HEK293 (cell line): ENCODE results near the gene CAMK2N1.
A peak's percentile ranks its signal among the peaks of the same experiment; 100 is the strongest.

Source experiments
- BCL11A ChIP-seq: fragments of 450-650 bp; formaldehyde crosslinking; IDR thresholded peaks from 2 replicates; pipeline ENCODE4 v1.5.1; 2016; ENCODE audit warnings: low read depth, missing biosample characterization, missing genetic modification characterization
- GLIS2 ChIP-seq: fragments of 450-650 bp; formaldehyde crosslinking; IDR thresholded peaks from 2 replicates; pipeline ENCODE4 v1.5.1; 2016; ENCODE audit warnings: missing biosample characterization, missing genetic modification characterization
- HOXD13 ChIP-seq: sonication (generic); formaldehyde crosslinking; IDR thresholded peaks from 2 replicates; pipeline ENCODE4 v1.8.0; 2022; ENCODE audit warnings: missing genetic modification reagents, borderline replicate concordance
- KLF1 ChIP-seq: fragments of 450-650 bp; formaldehyde crosslinking; IDR thresholded peaks from 2 replicates; pipeline ENCODE4 v1.5.1; 2016; ENCODE audit warnings: missing biosample characterization, missing genetic modification characterization
- KLF16 ChIP-seq: fragments of 450-650 bp; formaldehyde crosslinking; IDR thresholded peaks from 2 replicates; pipeline ENCODE4 v1.5.1; 2017; ENCODE audit warnings: missing biosample characterization, missing genetic modification characterization
- REPIN1 ChIP-seq: fragments of 450-650 bp; formaldehyde crosslinking; IDR thresholded peaks from 2 replicates; pipeline ENCODE4 v1.5.1; 2017; ENCODE audit warnings: missing biosample characterization, missing genetic modification characterization, low read depth
- SP3 ChIP-seq: fragments of 450-650 bp; formaldehyde crosslinking; IDR thresholded peaks from 2 replicates; pipeline ENCODE4 v1.5.1; 2016; ENCODE audit warnings: missing biosample characterization, missing genetic modification characterization
- SP7 ChIP-seq: fragments of 450-650 bp; formaldehyde crosslinking; IDR thresholded peaks from 2 replicates; pipeline ENCODE4 v1.5.1; 2016; ENCODE audit warnings: missing biosample characterization, missing genetic modification characterization
- ZFP69B ChIP-seq: fragments of 450-650 bp; formaldehyde crosslinking; IDR thresholded peaks from 2 replicates; pipeline ENCODE4 v1.5.1; 2016; ENCODE audit warnings: missing biosample characterization, missing genetic modification characterization
- ZNF19 ChIP-seq: fragments of 450-650 bp; formaldehyde crosslinking; IDR thresholded peaks from 2 replicates; pipeline ENCODE4; 2016; ENCODE audit warnings: missing biosample characterization, missing genetic modification characterization, low read depth
- ZNF558 ChIP-seq: fragments of 450-650 bp; formaldehyde crosslinking; IDR thresholded peaks from 2 replicates; pipeline ENCODE4 v1.5.1; 2016; ENCODE audit warnings: missing biosample characterization, missing genetic modification characterization
- ZNF600 ChIP-seq: fragments of 450-650 bp; formaldehyde crosslinking; IDR thresholded peaks from 2 replicates; pipeline ENCODE4 v1.5.1; 2016; ENCODE audit warnings: missing biosample characterization, missing genetic modification characterization
- ZNF629 ChIP-seq: fragments of 450-650 bp; formaldehyde crosslinking; IDR thresholded peaks from 2 replicates; pipeline ENCODE4 v1.5.1; 2017; ENCODE audit warnings: missing biosample characterization, missing genetic modification characterization
- ZNF664 ChIP-seq: fragments of 450-650 bp; formaldehyde crosslinking; IDR thresholded peaks from 2 replicates; pipeline ENCODE4 v1.5.1; 2016; ENCODE audit warnings: missing biosample characterization, missing genetic modification characterization
- ZSCAN23 ChIP-seq: fragments of 450-650 bp; formaldehyde crosslinking; IDR thresholded peaks from 2 replicates; pipeline ENCODE4 v1.5.1; 2016; ENCODE audit warnings: missing biosample characterization, missing genetic modification characterization
- ZXDB ChIP-seq: fragments of 450-650 bp; formaldehyde crosslinking; IDR thresholded peaks from 2 replicates; pipeline ENCODE4 v1.5.1; 2016; ENCODE audit warnings: missing biosample characterization, missing genetic modification characterization
- TF ChIP-seq, protein P1 (sequence below): fragments of 450-650 bp; formaldehyde crosslinking; conservative IDR thresholded peaks from 2 replicates; pipeline ENCODE4 v1.5.1; 2016; ENCODE audit warnings: low read depth, missing biosample characterization, missing genetic modification characterization
- TF ChIP-seq, protein P2 (sequence below): fragments of 450-650 bp; formaldehyde crosslinking; IDR thresholded peaks from 2 replicates; pipeline ENCODE4 v1.5.1; 2016; ENCODE audit warnings: missing biosample characterization, missing genetic modification characterization
- TF ChIP-seq, protein P3 (sequence below): fragments of 450-650 bp; formaldehyde crosslinking; IDR thresholded peaks from 2 replicates; pipeline ENCODE4 v1.5.1; 2016; ENCODE audit warnings: missing biosample characterization, missing genetic modification characterization
- TF ChIP-seq, protein P4 (sequence below): fragments of 450-650 bp; formaldehyde crosslinking; conservative IDR thresholded peaks from 2 replicates; pipeline ENCODE4 v1.5.1; 2016; ENCODE audit warnings: low read depth, missing biosample characterization, missing genetic modification characterization
- TF ChIP-seq, protein P5 (sequence below): sonication (generic); formaldehyde crosslinking; IDR thresholded peaks from 2 replicates; pipeline ENCODE4 v1.8.1; 2022; ENCODE audit warnings: mild to moderate bottlenecking, moderate library complexity, missing genetic modification reagents
- TF ChIP-seq, protein P6 (sequence below): fragments of 450-650 bp; IDR thresholded peaks from 2 replicates; pipeline ENCODE4 v1.5.1; 2018; ENCODE audit warnings: missing biosample characterization, mild to moderate bottlenecking, missing genetic modification characterization
- TF ChIP-seq, protein P7 (sequence below): fragments of 450-650 bp; formaldehyde crosslinking; optimal IDR thresholded peaks from 2 replicates; pipeline ENCODE3; 2016; ENCODE audit warnings: missing biosample characterization, mild to moderate bottlenecking, missing genetic modification characterization

The CAMK2N1 gene

DNA sequence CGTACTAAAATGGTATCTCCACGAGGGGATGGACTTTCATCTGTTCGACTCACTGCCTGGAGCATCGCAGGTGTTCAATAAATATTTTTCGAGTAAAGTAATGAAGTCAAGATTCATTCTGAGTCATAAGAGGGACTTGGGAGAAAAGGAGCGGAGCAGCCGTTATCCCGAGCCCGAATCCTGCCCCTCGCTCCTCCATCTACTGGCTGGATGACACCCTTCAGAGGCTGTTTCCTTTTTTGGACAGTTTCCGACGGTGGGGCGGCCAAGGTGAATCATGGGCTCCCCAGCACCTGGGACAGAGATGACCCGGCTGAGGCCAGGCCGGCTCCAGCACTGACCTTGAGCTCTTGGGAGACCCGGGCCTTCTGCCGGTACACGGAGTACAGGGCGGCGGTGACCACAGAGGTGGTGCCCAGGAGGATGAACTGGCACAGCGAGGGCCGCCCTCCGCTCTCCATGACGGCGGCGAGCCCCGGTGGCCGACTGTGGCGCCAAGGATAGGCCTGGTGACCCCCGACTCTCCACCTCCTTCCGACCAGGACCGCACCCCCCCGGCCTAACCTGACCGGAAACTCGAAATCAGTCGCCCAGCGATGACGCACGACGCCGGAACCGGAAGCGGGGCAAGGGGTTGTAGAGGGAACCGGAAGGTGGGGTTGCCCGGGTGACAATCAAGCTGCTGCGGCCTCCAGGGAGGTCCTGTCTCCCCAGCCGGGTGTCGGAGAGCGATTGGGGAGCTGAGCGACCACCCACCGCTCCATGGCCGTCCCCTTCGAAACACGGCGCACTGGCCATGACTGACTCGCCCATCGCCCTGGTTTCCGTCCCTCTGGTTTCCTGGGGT lies 21.8 kb upstream of the CAMK2N1 start, which contains the start of gene MUL1 (continued):
- TF ChIP-seq, protein P1, sequence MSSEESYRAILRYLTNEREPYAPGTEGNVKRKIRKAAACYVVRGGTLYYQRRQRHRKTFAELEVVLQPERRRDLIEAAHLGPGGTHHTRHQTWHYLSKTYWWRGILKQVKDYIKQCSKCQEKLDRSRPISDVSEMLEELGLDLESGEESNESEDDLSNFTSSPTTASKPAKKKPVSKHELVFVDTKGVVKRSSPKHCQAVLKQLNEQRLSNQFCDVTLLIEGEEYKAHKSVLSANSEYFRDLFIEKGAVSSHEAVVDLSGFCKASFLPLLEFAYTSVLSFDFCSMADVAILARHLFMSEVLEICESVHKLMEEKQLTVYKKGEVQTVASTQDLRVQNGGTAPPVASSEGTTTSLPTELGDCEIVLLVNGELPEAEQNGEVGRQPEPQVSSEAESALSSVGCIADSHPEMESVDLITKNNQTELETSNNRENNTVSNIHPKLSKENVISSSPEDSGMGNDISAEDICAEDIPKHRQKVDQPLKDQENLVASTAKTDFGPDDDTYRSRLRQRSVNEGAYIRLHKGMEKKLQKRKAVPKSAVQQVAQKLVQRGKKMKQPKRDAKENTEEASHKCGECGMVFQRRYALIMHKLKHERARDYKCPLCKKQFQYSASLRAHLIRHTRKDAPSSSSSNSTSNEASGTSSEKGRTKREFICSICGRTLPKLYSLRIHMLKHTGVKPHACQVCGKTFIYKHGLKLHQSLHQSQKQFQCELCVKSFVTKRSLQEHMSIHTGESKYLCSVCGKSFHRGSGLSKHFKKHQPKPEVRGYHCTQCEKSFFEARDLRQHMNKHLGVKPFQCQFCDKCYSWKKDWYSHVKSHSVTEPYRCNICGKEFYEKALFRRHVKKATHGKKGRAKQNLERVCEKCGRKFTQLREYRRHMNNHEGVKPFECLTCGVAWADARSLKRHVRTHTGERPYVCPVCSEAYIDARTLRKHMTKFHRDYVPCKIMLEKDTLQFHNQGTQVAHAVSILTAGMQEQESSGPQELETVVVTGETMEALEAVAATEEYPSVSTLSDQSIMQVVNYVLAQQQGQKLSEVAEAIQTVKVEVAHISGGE (tag by site-specific recombination): peak; percentile 96
- no peak for TF ChIP-seq ZNF558 (tag by site-specific recombination)
- TF ChIP-seq ZNF664 (tag by site-specific recombination): no peak
- 0 out of 2 replicates have a peak, but pooled peaks have one; percentile 63 for TF ChIP-seq HOXD13 (CRISPR knock-in tag)
- no peak for TF ChIP-seq ZFP69B
- peak; percentile 94; the same call in 1 of the 2 replicates for TF ChIP-seq BCL11A (tag by site-specific recombination)
- no peak for TF ChIP-seq REPIN1 (tag by site-specific recombination)
- no peak for TF ChIP-seq ZNF600 (tag by site-specific recombination)
- peak; percentile 85 for TF ChIP-seq ZXDB (tag by site-specific recombination)
- TF ChIP-seq ZNF19: no peak
- peak; percentile 85 for TF ChIP-seq GLIS2 (tag by site-specific recombination)
- TF ChIP-seq, protein P2, sequence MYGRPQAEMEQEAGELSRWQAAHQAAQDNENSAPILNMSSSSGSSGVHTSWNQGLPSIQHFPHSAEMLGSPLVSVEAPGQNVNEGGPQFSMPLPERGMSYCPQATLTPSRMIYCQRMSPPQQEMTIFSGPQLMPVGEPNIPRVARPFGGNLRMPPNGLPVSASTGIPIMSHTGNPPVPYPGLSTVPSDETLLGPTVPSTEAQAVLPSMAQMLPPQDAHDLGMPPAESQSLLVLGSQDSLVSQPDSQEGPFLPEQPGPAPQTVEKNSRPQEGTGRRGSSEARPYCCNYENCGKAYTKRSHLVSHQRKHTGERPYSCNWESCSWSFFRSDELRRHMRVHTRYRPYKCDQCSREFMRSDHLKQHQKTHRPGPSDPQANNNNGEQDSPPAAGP: 0 out of 2 replicates have a peak, but pooled peaks have one; percentile 53
- peak; percentile 93 for TF ChIP-seq ZNF629 (tag by site-specific recombination)
- TF ChIP-seq KLF1 (tag by site-specific recombination): peak; percentile 40; the same call in 1 of the 2 replicates
- TF ChIP-seq KLF16: peak; percentile 73
- TF ChIP-seq, protein P3, sequence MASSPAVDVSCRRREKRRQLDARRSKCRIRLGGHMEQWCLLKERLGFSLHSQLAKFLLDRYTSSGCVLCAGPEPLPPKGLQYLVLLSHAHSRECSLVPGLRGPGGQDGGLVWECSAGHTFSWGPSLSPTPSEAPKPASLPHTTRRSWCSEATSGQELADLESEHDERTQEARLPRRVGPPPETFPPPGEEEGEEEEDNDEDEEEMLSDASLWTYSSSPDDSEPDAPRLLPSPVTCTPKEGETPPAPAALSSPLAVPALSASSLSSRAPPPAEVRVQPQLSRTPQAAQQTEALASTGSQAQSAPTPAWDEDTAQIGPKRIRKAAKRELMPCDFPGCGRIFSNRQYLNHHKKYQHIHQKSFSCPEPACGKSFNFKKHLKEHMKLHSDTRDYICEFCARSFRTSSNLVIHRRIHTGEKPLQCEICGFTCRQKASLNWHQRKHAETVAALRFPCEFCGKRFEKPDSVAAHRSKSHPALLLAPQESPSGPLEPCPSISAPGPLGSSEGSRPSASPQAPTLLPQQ (tag by site-specific recombination): peak; percentile 59
- TF ChIP-seq, protein P4, sequence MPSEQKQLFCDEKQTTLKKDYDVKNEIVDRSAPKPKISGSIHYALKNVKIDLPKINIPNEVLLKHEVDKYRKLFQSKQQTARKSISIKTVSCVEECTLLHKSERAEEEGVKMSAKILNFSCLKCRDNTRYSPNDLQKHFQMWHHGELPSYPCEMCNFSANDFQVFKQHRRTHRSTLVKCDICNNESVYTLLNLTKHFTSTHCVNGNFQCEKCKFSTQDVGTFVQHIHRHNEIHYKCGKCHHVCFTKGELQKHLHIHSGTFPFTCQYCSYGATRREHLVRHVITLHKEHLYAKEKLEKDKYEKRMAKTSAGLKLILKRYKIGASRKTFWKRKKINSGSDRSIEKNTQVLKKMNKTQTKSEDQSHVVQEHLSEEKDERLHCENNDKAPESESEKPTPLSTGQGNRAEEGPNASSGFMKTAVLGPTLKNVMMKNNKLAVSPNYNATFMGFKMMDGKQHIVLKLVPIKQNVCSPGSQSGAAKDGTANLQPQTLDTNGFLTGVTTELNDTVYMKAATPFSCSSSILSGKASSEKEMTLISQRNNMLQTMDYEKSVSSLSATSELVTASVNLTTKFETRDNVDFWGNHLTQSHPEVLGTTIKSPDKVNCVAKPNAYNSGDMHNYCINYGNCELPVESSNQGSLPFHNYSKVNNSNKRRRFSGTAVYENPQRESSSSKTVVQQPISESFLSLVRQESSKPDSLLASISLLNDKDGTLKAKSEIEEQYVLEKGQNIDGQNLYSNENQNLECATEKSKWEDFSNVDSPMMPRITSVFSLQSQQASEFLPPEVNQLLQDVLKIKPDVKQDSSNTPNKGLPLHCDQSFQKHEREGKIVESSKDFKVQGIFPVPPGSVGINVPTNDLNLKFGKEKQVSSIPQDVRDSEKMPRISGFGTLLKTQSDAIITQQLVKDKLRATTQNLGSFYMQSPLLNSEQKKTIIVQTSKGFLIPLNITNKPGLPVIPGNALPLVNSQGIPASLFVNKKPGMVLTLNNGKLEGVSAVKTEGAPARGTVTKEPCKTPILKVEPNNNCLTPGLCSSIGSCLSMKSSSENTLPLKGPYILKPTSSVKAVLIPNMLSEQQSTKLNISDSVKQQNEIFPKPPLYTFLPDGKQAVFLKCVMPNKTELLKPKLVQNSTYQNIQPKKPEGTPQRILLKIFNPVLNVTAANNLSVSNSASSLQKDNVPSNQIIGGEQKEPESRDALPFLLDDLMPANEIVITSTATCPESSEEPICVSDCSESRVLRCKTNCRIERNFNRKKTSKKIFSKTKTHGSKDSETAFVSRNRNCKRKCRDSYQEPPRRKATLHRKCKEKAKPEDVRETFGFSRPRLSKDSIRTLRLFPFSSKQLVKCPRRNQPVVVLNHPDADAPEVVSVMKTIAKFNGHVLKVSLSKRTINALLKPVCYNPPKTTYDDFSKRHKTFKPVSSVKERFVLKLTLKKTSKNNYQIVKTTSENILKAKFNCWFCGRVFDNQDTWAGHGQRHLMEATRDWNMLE: peak; percentile 100
- TF ChIP-seq, protein P5, sequence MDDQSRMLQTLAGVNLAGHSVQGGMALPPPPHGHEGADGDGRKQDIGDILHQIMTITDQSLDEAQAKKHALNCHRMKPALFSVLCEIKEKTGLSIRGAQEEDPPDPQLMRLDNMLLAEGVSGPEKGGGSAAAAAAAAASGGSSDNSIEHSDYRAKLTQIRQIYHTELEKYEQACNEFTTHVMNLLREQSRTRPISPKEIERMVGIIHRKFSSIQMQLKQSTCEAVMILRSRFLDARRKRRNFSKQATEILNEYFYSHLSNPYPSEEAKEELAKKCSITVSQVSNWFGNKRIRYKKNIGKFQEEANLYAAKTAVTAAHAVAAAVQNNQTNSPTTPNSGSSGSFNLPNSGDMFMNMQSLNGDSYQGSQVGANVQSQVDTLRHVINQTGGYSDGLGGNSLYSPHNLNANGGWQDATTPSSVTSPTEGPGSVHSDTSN: peak; percentile 76; the same call in 1 of the 2 replicates
- TF ChIP-seq SP3: peak; percentile 69
- TF ChIP-seq SP7: peak; percentile 72
- TF ChIP-seq, protein P6, sequence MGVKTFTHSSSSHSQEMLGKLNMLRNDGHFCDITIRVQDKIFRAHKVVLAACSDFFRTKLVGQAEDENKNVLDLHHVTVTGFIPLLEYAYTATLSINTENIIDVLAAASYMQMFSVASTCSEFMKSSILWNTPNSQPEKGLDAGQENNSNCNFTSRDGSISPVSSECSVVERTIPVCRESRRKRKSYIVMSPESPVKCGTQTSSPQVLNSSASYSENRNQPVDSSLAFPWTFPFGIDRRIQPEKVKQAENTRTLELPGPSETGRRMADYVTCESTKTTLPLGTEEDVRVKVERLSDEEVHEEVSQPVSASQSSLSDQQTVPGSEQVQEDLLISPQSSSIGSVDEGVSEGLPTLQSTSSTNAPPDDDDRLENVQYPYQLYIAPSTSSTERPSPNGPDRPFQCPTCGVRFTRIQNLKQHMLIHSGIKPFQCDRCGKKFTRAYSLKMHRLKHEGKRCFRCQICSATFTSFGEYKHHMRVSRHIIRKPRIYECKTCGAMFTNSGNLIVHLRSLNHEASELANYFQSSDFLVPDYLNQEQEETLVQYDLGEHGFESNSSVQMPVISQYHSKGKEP (tag by site-specific recombination): no peak
- TF ChIP-seq ZSCAN23 (tag by site-specific recombination): 0 out of 2 replicates have a peak, but pooled peaks have one; percentile 10
- TF ChIP-seq, protein P7, sequence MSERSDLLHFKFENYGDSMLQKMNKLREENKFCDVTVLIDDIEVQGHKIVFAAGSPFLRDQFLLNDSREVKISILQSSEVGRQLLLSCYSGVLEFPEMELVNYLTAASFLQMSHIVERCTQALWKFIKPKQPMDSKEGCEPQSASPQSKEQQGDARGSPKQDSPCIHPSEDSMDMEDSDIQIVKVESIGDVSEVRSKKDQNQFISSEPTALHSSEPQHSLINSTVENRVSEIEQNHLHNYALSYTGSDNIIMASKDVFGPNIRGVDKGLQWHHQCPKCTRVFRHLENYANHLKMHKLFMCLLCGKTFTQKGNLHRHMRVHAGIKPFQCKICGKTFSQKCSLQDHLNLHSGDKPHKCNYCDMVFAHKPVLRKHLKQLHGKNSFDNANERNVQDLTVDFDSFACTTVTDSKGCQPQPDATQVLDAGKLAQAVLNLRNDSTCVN (tag by site-specific recombination): peak; percentile 10
